D721Med (cell line): ENCODE results near the gene GPR31.
"Not testable (repeated sequence)": the region's sequence is repeated elsewhere in the genome, so short reads cannot be mapped to it uniquely, and the experiment has no call there.

Experiments
- DNase-seq: peaks from one replicate; pipeline ENCODE4 v3.0.0; 2011; ENCODE audit warnings: low spot score; ENCODE audit not compliant: insufficient read length
- FAIRE-seq: peaks from 2 replicates; lab custom pipeline; 2011; peaks lifted over from hg19 to GRCh38; lab: Jason Lieb, UNC
- TF ChIP-seq, protein P1 (sequence below): IDR thresholded peaks from 2 replicates; pipeline ENCODE4 v1.5.1; 2012; ENCODE audit warnings: mild to moderate bottlenecking, control low read depth; ENCODE audit not compliant: insufficient read depth; ENCODE audit errors: missing control alignments

Gene GPR31

DNA sequence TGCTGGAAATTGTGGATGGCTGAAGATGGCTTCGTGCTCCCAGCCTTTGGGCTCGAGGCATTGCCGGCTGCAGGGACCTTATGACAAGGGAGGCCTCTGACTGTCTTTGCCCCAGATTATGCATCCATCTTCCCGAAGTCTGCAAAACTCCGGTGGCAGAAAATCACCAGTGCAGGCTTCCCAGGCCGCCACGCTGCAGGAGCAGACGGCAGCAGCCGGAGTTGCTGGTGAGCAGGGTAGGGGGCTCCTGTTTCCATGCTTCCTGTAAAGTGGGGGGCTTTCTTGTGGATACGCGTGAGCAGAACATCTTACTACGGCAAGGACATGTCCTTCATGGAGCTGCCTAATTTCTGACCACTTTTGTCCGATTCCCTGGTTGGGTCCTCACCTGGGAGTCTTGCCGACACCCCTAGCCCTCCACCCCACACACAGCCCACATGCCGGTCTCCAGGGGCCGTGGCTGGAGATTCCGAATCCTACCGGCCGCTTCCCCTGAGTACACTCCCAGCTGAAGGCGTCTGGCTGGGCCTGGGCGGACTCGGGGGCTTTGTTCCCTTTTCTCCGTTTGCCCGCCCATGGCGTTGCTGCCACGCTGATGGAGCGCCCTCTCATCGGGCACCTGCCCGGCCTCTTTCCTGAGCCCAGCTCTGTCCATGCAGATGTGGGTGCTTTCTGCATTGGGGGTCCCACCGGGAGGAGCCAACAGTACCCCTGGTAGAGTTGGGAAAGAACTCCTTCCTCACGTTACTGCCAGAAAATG, 21.3 kb upstream of the GPR31 start:
- FAIRE-seq: not testable (repeated sequence)

DNA sequence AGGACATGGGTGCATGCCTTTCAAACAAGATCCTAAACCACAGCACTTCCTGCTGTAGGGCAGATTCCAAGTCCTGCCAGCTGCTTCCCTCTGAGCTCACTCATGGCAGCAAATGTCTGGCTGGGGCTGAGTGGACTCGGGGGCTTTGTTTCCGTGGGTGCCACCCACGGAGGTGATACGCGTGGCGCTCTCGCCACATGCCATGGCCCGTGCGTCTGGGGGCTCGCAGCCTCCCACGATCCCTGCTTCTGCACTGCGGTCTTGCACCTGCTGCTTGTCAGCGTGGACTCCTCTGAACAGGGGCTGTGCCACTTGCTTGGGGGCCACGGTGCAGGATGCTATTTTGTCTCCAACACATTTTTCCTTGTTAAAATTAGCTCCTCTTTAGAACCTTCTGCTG, 19.5 kb upstream of the GPR31 start:
- FAIRE-seq, DNase-seq: not testable (repeated sequence)

More for the DNA sequence above, 21.3 kb upstream of the GPR31 start:
- DNase-seq: not testable (repeated sequence)

DNA sequence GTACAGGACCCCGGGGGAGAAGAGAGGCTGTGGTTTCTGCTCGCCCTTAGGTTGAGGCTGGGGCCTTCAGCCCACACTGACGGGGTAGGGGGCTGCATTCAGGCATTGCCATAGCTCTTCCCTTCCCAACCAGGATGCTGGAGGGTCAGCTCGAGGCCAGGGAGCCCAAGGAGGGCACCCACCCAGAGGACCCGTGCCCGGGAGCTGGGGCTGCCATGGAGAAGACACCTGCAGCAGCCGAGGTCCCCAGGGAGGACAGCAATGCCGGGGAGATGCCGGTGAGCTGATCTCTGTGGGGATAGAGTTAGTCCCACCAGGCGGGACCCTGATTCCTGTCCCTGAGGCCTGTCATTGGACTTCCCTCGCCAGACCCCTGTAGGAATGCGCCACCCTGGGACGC, 14.2 kb upstream of the GPR31 start:
- DNase-seq, FAIRE-seq: not testable (repeated sequence)

DNA sequence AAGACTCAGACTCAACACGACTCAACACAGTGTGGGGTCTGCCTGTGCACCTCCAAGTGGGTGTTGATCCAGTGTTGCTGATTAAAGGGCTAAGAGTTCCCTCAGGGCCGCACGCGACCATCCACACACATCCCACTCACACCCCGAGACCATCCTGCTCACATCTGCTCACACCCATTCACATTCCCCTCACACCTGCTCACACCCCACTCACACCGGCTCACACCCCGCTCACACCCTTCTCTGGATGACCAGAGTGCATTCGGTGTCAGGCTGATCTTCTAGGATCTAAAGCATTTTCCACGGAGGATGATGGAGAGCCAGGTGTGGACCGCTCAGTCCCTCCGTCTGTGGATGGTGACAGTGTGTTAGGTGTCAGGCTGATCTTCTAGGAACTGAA, 13.5 kb upstream of the GPR31 start:
- FAIRE-seq, DNase-seq: not testable (repeated sequence)

DNA sequence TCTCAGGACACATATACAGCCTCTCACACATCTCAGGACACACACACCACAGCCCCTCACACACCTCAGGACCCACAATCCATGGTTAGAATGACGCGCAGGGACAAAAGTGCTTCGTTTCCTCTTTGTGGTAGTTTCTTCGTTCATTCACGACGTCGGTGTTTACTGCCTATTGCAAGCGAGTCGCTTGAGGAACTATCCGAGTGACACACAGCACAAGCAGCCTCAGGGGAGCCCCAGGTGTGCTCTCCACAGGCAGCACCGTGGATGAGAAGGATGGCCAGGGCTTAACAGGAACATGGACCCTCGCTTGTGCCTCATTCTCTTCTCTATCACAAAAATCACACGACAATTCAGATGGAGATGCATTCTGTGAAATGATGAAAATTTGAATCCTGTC, 12.1 kb upstream of the GPR31 start:
- DNase-seq, FAIRE-seq: not testable (repeated sequence)

DNA sequence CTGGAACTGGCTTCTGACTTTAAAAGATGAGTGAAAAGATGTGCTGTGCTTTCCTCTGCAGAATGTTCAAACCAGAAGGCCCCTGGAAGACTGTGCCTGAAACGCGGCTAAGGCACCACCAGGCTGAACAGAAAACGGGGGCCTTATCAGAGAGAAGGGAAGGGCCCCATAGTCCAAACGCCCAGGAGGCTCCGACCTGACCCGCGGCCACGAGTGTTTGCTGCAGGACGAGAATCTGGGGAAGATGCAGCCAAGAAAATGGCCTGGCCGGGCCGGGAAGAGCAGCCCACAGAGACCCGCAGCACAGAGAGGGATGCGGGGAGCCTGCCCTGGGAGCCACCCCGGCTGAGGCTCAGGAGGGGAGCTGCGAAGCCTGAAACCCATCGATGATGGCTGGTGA, 10.5 kb upstream of the GPR31 start:
- not testable (repeated sequence) for DNase-seq, FAIRE-seq

DNA sequence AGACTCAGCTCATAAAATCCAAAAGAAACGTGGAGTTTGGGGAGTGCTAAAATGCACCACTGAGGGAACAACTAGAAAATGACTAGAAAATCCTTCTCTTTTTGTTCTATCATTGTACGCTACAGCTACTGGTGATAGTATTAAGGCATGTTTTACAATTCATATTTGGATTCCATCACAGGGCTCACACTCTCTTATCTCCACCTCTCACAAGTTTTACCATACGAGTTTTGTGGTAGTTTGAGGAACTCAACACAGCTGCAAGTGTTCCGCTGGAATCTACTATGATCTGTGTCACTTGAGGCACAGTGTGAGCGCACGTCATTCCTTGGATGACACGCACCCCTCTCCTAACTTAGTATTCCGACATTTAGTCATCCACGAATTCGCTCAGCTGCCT, 9.9 kb upstream of the GPR31 start:
- FAIRE-seq, DNase-seq: not testable (repeated sequence)

DNA sequence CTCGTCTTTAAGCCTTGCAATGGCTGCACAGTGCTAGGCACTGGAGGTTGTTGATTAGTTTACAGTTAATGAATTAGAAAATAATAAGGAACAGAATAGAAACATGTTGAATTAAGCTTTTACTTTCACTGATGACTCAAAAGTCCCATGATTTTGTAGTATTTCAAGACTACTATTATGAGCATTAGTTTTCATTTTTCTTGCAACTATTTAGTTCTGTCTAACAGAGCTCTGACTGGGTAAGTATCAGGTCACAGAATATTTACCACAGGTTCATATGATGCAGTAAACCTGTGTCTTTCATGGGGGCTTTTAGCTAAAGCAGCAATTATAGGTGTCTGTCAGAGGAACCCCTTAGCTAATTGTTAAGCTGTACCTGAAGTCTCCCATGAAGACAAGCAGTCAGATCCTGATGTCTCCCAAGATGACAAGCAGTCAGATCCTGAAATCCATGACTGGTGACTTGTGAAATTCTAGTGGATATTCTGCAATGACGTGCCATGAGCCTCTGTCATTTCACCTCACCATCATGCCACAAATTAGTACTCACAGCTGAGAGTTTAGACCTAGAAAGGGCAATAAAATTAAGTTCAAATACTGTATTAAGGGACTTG, 8.2 kb upstream of the GPR31 start:
- no peak for FAIRE-seq
- TF ChIP-seq, protein P1, sequence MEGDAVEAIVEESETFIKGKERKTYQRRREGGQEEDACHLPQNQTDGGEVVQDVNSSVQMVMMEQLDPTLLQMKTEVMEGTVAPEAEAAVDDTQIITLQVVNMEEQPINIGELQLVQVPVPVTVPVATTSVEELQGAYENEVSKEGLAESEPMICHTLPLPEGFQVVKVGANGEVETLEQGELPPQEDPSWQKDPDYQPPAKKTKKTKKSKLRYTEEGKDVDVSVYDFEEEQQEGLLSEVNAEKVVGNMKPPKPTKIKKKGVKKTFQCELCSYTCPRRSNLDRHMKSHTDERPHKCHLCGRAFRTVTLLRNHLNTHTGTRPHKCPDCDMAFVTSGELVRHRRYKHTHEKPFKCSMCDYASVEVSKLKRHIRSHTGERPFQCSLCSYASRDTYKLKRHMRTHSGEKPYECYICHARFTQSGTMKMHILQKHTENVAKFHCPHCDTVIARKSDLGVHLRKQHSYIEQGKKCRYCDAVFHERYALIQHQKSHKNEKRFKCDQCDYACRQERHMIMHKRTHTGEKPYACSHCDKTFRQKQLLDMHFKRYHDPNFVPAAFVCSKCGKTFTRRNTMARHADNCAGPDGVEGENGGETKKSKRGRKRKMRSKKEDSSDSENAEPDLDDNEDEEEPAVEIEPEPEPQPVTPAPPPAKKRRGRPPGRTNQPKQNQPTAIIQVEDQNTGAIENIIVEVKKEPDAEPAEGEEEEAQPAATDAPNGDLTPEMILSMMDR: no peak
- DNase-seq: no peak

DNA sequence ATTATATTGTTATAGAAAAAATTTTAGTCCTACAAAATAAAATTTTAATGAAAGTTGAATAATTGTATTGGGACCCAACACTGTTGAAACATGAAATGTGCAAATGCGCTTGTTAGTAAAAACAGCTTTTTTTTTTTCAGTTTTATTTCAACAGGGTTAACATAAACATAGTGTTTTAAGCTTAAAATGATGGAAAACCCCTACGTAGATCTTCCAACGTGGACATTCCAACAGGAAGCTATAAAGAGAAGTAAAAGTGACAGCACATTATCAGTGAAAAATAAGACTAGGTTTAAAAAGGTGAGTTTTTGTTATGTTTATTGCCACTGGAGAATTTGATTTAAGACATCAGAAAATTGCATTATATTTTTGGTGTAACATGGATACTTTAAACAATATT, 6.5 kb upstream of the GPR31 start:
- TF ChIP-seq, protein P1: no peak
- FAIRE-seq (no peak), DNase-seq (no peak)

DNA sequence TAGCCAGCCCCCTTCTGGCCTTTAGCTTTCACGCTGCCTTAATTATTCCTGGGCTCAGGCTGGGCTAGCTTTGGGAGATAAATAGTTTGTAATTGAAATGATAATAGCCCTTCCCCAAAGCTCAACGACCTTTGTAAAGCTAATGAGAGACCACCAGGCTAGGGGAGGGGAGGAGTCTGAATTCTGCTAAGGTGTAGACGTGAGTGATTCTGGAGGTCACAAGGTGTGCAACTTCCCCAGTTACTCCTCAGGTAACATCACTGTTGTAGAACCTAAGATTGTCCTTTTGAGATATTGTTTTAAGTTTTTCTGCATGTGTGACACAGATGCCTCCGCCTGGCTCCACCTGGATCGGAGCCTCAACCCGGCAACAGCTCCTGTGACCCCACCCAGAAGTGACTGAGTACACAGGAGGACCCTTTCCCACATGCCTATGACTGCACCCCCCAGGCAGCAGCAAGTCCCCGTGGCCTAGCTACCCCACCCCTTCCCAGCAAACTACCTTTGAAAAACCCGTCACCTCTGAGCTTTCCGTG, 5.8 kb upstream of the GPR31 start:
- TF ChIP-seq, protein P1: no peak
- FAIRE-seq: no peak
- no peak for DNase-seq

DNA sequence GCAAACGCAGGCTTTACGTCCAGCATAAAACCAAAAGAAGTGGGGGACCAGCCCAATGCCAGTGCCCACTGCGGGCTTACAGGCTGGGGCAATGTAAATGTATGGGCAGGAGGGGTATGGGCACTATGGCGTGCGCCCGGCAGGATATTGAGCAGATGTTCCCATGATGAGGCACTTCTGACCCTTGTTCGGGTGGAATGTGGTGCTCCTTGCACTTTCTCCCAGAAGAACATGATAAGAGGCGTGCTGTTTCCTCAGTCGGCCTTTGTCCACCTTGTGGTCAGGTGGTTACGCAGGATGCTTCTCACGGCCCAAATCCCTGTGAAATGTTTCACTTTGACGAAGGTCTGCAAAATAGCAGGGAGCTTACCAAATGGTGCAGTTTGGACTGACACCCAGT, 4.8 kb upstream of the GPR31 start:
- DNase-seq (no peak), FAIRE-seq (no peak)
- TF ChIP-seq, protein P1: no peak
